GM21825 (cell line): Measurements from ENCODE around the gene ALPL.

Experiments
- ATAC-seq: cut with Tn5 transposase; IDR thresholded peaks from one replicate; pipeline ENCODE4 v1.9.1; 2021; ENCODE audit warnings: mild to moderate bottlenecking, moderate library complexity; ENCODE audit not compliant: unreplicated experiment

ALPL gene

GRCh38 chr1:21614419-21615115 lies 105.3 kb downstream of the ALPL start:
- ATAC-seq, result no peak

GRCh38 chr1:21616372-21616771 lies 107.1 kb downstream of the ALPL start:
- no peak for ATAC-seq

GRCh38 chr1:21617126-21617738 lies 108.0 kb downstream of the ALPL start:
- no peak for ATAC-seq

- ATAC-seq, result no peak
Measured at GRCh38 chr1:21618059-21618458, 108.8 kb downstream of the ALPL start.

GRCh38 chr1:21618561-21619374 lies 109.5 kb downstream of the ALPL start:
- ATAC-seq, result no peak

GRCh38 chr1:21619375-21619947 lies 110.2 kb downstream of the ALPL start:
- no peak for ATAC-seq

- ATAC-seq, result no peak
Measured at GRCh38 chr1:21620011-21620410, 110.8 kb downstream of the ALPL start.

- no peak for ATAC-seq
Measured at GRCh38 chr1:21620496-21620895, 111.3 kb downstream of the ALPL start.

- ATAC-seq, result no peak
Measured at GRCh38 chr1:21621051-21621450, 111.8 kb downstream of the ALPL start.

- no peak for ATAC-seq
Measured at GRCh38 chr1:21621761-21622436, 112.7 kb downstream of the ALPL start.

GRCh38 chr1:21622466-21623315 lies 113.5 kb downstream of the ALPL start:
- no peak for ATAC-seq

- no peak for ATAC-seq
Measured at GRCh38 chr1:21623410-21623961, 114.3 kb downstream of the ALPL start.

GRCh38 chr1:21624571-21625389 lies 115.6 kb downstream of the ALPL start:
- no peak for ATAC-seq

- no peak for ATAC-seq
Measured at GRCh38 chr1:21625390-21626190, 116.4 kb downstream of the ALPL start.

- no peak for ATAC-seq
Measured at GRCh38 chr1:21626921-21627339, 117.7 kb downstream of the ALPL start.
